ENCODE results near the gene C11orf71.
A peak's percentile ranks its signal among the peaks of the same experiment; 100 is the strongest.

DNA sequence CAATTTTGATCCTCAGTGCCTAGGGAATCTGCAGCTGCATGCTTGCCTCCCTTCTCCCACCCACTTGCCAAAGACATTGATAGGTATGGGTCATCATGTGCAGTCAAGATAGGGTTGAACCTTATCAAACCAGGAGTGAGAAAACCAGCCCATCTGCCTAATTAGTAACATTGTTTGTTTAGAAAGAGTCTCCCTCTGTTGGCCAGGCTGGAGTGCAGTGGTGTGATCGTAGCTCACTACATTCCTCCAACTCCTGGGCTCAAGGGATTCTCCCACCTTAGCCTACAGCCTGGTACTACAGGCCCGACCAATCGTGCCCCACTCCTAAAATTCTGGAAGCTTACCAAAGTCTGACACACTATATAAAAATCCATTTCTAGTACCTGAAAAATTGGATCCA, 4.6 kb downstream of the C11orf71 start:
- TF ChIP-seq, protein P1, sequence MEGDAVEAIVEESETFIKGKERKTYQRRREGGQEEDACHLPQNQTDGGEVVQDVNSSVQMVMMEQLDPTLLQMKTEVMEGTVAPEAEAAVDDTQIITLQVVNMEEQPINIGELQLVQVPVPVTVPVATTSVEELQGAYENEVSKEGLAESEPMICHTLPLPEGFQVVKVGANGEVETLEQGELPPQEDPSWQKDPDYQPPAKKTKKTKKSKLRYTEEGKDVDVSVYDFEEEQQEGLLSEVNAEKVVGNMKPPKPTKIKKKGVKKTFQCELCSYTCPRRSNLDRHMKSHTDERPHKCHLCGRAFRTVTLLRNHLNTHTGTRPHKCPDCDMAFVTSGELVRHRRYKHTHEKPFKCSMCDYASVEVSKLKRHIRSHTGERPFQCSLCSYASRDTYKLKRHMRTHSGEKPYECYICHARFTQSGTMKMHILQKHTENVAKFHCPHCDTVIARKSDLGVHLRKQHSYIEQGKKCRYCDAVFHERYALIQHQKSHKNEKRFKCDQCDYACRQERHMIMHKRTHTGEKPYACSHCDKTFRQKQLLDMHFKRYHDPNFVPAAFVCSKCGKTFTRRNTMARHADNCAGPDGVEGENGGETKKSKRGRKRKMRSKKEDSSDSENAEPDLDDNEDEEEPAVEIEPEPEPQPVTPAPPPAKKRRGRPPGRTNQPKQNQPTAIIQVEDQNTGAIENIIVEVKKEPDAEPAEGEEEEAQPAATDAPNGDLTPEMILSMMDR (IDR thresholded peaks at IDR 0.05 in 2 of 3, conservative IDR thresholded peaks at IDR 0.05 in 1 of 3; ENCODE audit: control insufficient read depth in 2 of 3, extremely low read depth in 1 of 3, insufficient read depth in 1 of 3, low read depth in 3 of 3, low read length in 3 of 3): peak; percentile 21 to 38 (median 22); a peak in 3 of 6 replicates
- TF ChIP-seq ZNF274 (IDR thresholded peaks at IDR 0.05; ENCODE audit: insufficient read depth, insufficient read length) (no peak), POLR2A (IDR thresholded peaks at IDR 0.05; ENCODE audit: low read depth, low read length) (no peak), NRF1 (conservative IDR thresholded peaks at IDR 0.05; ENCODE audit: low read depth, low read length) (no peak)
- TF ChIP-seq, protein P2, sequence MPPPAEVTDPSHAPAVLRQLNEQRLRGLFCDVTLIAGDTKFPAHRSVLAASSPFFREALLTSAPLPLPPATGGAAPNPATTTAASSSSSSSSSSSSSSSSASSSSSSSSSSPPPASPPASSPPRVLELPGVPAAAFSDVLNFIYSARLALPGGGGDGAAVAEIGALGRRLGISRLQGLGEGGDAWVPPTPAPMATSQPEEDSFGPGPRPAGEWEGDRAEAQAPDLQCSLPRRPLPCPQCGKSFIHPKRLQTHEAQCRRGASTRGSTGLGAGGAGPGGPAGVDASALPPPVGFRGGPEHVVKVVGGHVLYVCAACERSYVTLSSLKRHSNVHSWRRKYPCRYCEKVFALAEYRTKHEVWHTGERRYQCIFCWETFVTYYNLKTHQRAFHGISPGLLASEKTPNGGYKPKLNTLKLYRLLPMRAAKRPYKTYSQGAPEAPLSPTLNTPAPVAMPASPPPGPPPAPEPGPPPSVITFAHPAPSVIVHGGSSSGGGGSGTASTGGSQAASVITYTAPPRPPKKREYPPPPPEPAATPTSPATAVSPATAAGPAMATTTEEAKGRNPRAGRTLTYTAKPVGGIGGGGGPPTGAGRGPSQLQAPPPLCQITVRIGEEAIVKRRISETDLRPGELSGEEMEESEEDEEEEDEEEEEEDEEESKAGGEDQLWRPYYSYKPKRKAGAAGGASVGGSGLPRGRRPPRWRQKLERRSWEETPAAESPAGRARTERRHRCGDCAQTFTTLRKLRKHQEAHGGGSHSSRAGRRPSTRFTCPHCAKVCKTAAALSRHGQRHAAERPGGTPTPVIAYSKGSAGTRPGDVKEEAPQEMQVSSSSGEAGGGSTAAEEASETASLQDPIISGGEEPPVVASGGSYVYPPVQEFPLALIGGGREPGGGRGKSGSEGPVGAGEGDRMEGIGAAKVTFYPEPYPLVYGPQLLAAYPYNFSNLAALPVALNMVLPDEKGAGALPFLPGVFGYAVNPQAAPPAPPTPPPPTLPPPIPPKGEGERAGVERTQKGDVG (CRISPR knock-in tag; IDR thresholded peaks at IDR 0.05): no peak
- TF ChIP-seq, protein P3, sequence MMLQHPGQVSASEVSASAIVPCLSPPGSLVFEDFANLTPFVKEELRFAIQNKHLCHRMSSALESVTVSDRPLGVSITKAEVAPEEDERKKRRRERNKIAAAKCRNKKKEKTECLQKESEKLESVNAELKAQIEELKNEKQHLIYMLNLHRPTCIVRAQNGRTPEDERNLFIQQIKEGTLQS (IDR thresholded peaks at IDR 0.05; ENCODE audit: borderline replicate concordance, extremely low read depth, low read depth, low read length): no peak
